Measurements from ENCODE around the gene NPM3.

DNA sequence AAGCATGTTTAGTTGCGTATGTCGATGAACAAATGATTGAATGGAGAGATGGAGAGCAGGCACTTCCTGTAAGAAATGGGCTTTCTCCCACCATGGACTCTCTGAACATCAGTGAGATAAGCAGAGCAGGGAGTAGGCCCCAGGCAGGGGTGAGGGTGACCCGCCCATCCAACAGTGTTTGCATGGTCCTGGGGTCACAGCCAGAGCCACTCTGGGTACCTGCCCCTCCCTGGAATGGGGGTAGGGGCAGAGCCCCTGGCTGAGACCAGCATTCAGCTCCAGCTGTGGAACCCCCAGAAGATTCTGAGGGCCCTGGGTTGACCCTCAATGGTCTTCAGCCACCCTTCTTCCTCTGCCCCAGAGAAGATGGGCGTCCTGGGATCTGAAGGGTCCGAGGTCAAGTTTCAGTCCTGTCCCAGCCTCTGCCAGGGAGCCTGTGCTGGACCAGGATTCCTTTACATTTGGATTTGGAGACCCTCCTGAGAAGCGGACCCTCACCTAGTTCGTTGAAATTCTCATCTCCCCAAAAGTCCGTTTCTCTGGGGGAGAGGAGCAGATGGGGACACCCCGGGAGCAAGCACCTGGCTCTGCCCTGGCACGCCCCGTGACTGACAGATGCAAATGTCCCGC is 5.0 kb downstream of the NPM3 start:
- TF ChIP-seq, protein P1, sequence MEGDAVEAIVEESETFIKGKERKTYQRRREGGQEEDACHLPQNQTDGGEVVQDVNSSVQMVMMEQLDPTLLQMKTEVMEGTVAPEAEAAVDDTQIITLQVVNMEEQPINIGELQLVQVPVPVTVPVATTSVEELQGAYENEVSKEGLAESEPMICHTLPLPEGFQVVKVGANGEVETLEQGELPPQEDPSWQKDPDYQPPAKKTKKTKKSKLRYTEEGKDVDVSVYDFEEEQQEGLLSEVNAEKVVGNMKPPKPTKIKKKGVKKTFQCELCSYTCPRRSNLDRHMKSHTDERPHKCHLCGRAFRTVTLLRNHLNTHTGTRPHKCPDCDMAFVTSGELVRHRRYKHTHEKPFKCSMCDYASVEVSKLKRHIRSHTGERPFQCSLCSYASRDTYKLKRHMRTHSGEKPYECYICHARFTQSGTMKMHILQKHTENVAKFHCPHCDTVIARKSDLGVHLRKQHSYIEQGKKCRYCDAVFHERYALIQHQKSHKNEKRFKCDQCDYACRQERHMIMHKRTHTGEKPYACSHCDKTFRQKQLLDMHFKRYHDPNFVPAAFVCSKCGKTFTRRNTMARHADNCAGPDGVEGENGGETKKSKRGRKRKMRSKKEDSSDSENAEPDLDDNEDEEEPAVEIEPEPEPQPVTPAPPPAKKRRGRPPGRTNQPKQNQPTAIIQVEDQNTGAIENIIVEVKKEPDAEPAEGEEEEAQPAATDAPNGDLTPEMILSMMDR (IDR thresholded peaks at IDR 0.05), result no peak
- TF ChIP-seq EP300 (IDR thresholded peaks at IDR 0.05) (no peak), POLR2A (IDR thresholded peaks at IDR 0.05) (no peak)

Measured in sigmoid colon (tissue), 4 donors.